Kidney (tissue), 14 donors: ENCODE data around the gene NT5C1A. TPM values are rescaled to one million over a fixed set of nuclear protein-coding genes. Genes with fewer than 3 reads are reported as not detected.

ENCODE experiments used
- DNase-seq, 5 donors: peaks; one replicate each; pipeline ENCODE4 v3.0.0-alpha.2; 2013 to 2020
- FAIRE-seq: peaks from 2 replicates; lab custom pipeline; 2012; peaks lifted over from hg19 to GRCh38; lab: Jason Lieb, UNC
- H3K27ac ChIP-seq, 2 donors: one replicate each; pipeline ENCODE4 v1.7.0; 2013; ENCODE audit warnings: low read depth in 2 of 2, low read length in 2 of 2, inconsistent platforms in 1 of 2
- H3K27me3 ChIP-seq: one replicate; pipeline ENCODE4 v1.7.1; 2013; ENCODE audit warnings: low read length, inconsistent platforms; ENCODE audit not compliant: control insufficient read depth, insufficient read depth
- H3K36me3 ChIP-seq, 3 donors: one replicate each; pipeline versions ENCODE4 v1.7.0 to v1.7.1; 2013; ENCODE audit warnings: low read length in 3 of 3, control low read depth in 1 of 3, inconsistent platforms in 1 of 3; ENCODE audit not compliant: insufficient read depth in 3 of 3, control insufficient read depth in 2 of 3
- H3K4me1 ChIP-seq, 3 donors: one replicate each; pipeline versions ENCODE4 v1.7.0 to v1.7.1; 2013; ENCODE audit warnings: low read length in 3 of 3, inconsistent platforms in 1 of 3, low read depth in 1 of 3; ENCODE audit not compliant: control insufficient read depth in 2 of 3, insufficient read depth in 2 of 3
- H3K4me3 ChIP-seq, 3 donors: one replicate each; pipeline versions ENCODE4 v1.7.0 to v1.8.1; 2013; ENCODE audit warnings: low read length in 3 of 3, control low read depth in 1 of 3, inconsistent platforms in 1 of 3
- H3K9ac ChIP-seq, 3 donors: one replicate each; pipeline versions ENCODE4 v1.7.0 to v1.7.1; 2013; ENCODE audit warnings: low read length in 3 of 3, control low read depth in 1 of 3, inconsistent platforms in 1 of 3
- H3K9me3 ChIP-seq, 3 donors: one replicate each; pipeline versions ENCODE4 v1.7.0 to v1.7.1; 2013; ENCODE audit warnings: low read length in 3 of 3, control low read depth in 1 of 3, inconsistent platforms in 1 of 3; ENCODE audit not compliant: control insufficient read depth in 2 of 3, insufficient read depth in 1 of 3
- intact Hi-C: fragments of 100-400 bp; cut with DNase I; formaldehyde crosslinking; loops from one replicate; pipeline ENCODE4 v1.11.1; 2022
- polyA plus RNA-seq: library from polyadenylated mRNA; stranded (reverse); fragments of 350-450 nt; fragmentation: Illumina TruSeq; extraction: RNeasy Lipid Tissue Mini Kit (QIAGEN cat#74804); gene quantifications from one replicate; pipeline ENCODE4 v1.2.3, GENCODE V29; 2014; ENCODE audit warnings: low read depth, low replicate concordance; ENCODE audit not compliant: insufficient read depth
- total RNA-seq: library from RNA; stranded (reverse); fragmentation: NEBNext Ultra II Directional; extraction: Animal tissue kit (Norgen Biotek cat#: 25700); gene quantifications from one replicate; pipeline ENCODE4 v1.2.1, GENCODE V29; 2021
- TF ChIP-seq, protein P1 (sequence below): IDR thresholded peaks from 3 replicates; pipeline ENCODE4 v1.5.1; 2012; ENCODE audit warnings: mild to moderate bottlenecking, moderate library complexity, borderline replicate concordance; ENCODE audit not compliant: insufficient read depth; ENCODE audit errors: extremely low read depth
- donor health status: control.
- donor health status: control.
- donor health status: control.
- donor health status: control.
- donor health status: control.
- donor health status: DM: yes; HTN: yes; CAD: no.
- donor health status: Normal renal cell carcinoma (clear cell type).

NT5C1A gene
- total and polyA plus RNA-seq, 2 donors from 2014 or later, result 0.62 to 2.0 TPM

- no peaks in the 10 kb centered on the region for H3K27me3 ChIP-seq
- TF ChIP-seq, protein P1, sequence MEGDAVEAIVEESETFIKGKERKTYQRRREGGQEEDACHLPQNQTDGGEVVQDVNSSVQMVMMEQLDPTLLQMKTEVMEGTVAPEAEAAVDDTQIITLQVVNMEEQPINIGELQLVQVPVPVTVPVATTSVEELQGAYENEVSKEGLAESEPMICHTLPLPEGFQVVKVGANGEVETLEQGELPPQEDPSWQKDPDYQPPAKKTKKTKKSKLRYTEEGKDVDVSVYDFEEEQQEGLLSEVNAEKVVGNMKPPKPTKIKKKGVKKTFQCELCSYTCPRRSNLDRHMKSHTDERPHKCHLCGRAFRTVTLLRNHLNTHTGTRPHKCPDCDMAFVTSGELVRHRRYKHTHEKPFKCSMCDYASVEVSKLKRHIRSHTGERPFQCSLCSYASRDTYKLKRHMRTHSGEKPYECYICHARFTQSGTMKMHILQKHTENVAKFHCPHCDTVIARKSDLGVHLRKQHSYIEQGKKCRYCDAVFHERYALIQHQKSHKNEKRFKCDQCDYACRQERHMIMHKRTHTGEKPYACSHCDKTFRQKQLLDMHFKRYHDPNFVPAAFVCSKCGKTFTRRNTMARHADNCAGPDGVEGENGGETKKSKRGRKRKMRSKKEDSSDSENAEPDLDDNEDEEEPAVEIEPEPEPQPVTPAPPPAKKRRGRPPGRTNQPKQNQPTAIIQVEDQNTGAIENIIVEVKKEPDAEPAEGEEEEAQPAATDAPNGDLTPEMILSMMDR, result no peak
- FAIRE-seq (no peak), DNase-seq (peak in 4 of 5 donors; percentile 30 to 64 (median 50))
- intact Hi-C loops, result no loop called here
- H3K4me1 ChIP-seq, result peaks cover 0 to 11% (median 0%) of the 10 kb centered on the region in 3 donors
- H3K4me3 ChIP-seq, result peak overlapping the region in 1 of 3 donors; percentile 30
- H3K36me3 ChIP-seq, result no peaks in the 10 kb centered on the region
- H3K9ac ChIP-seq, result no peak overlapping the region
- no peaks in the 10 kb centered on the region for H3K9me3 ChIP-seq
- H3K27ac ChIP-seq, result no peak overlapping the region
Observed at GRCh38 chr1:39701049-39701439, 29.1 kb upstream of the NT5C1A start.

DNA sequence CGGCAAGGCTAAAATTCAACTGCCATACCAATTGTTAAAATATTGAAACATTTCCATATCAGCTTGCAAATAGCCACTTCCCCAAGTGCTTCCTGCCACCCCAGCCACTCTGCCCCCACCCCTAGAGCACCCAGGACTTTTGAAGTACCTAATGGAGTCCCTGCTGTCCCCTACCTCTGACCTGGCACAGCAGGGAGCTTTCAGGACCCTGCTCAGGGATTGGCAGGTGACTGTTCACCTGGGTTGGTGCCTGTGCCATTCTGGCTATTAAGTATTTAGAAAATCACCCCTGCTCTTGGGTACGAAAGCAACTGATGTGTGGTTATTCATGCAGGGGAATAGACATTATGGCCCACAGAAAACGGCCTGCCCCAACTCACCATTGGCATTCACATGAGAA is 28.4 kb upstream of the NT5C1A start:
- FAIRE-seq, result no peak
- no peak for DNase-seq
- H3K27me3 ChIP-seq, result no peaks in the 10 kb centered on the region
- no peak overlapping the region for H3K9ac ChIP-seq
- no peak overlapping the region for H3K27ac ChIP-seq
- H3K9me3 ChIP-seq, result no peaks in the 10 kb centered on the region
- TF ChIP-seq, protein P1, result no peak
- no peak overlapping the region for H3K4me3 ChIP-seq
- peaks cover 0 to 11% (median 0%) of the 10 kb centered on the region in 3 donors for H3K4me1 ChIP-seq
- intact Hi-C loops, result no loop called here
- no peaks in the 10 kb centered on the region for H3K36me3 ChIP-seq

DNA sequence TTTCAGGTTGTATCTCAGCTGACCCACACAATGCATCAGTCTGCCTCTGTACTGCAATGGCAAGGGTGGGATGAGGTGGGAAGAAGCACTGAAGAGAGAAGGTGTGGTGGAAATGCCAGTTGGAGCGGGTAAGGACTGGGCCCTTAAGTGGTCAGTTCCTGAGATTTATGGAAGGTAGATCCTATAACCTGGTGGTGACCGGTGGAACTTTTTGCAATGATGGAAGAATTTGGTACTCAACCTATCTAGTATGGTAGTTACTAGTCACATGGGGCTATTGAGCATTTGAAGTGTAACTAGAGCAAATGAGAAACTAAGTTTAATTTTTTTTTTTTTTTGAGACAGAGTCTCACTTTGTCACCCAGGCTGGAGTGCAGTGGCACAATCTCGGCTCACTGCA is 27.5 kb upstream of the NT5C1A start:
- intact Hi-C loops, result no loop called here
- H3K9ac ChIP-seq, result no peak overlapping the region
- H3K4me1 ChIP-seq, result peaks cover 0 to 11% (median 0%) of the 10 kb centered on the region in 3 donors
- TF ChIP-seq, protein P1, result no peak
- no peak for FAIRE-seq
- H3K9me3 ChIP-seq, result no peaks in the 10 kb centered on the region
- no peaks in the 10 kb centered on the region for H3K36me3 ChIP-seq
- H3K27me3 ChIP-seq, result peaks cover 3% of the 10 kb centered on the region
- H3K27ac ChIP-seq, result no peak overlapping the region
- H3K4me3 ChIP-seq, result no peak overlapping the region
- no peak for DNase-seq

DNA sequence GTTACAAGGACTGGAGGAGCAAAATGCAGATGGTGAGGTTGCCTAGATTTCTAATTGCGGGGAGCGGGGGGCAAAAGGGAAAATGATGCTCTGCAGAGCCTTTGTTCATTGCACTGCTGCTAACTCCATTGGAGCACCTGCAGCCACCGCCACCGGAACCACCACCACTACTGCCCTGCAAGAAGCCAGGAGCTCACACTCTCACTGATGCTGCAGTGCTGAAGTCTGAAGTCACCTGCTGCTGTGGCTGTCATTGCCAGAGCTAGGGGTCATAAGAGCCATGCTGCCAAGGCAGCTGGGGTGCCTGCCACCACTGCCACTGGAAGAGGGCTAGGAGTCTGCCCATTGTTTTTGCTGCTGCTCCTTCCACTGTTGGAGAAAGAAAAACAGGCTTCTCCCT is 26.7 kb upstream of the NT5C1A start:
- Histone ChIP-seq H3K4me3 (no peak overlapping the region), H3K9ac (no peak overlapping the region), H3K27me3 (peaks cover 3% of the 10 kb centered on the region), H3K36me3 (no peaks in the 10 kb centered on the region), H3K4me1 (peaks cover 0 to 11% (median 0%) of the 10 kb centered on the region in 3 donors), H3K9me3 (no peaks in the 10 kb centered on the region), H3K27ac (no peak overlapping the region)
- TF ChIP-seq, protein P1, result no peak
- intact Hi-C loops, result no loop called here
- peak in 1 of 5 donors; percentile 13 for DNase-seq
- FAIRE-seq, result no peak
